HAP-1 (cell line): Measurements from ENCODE around the gene PRR23B.

ENCODE experiments used
- DNase-seq, 2 experiments: peaks; one replicate each; pipeline ENCODE4 v3.0.0-alpha.2; 2016 to 2020; ENCODE audit warnings: low spot score in 2 of 2
- H3K27me3 ChIP-seq: fragments of 250-450 bp; sonication (Bioruptor Pico); 2 replicates; pipeline ENCODE4 v1.5.1; 2020; ENCODE audit warnings: low read depth, mild to moderate bottlenecking, moderate library complexity
- H3K36me3 ChIP-seq: fragments of 250-450 bp; sonication (Bioruptor Pico); replicated peaks from 2 replicates; pipeline ENCODE4 v1.5.1; 2020; ENCODE audit warnings: mild to moderate bottlenecking
- H3K4me1 ChIP-seq: fragments of 250-450 bp; sonication (Bioruptor Pico); 2 replicates; pipeline ENCODE4 v1.5.1; 2020; ENCODE audit warnings: mild to moderate bottlenecking
- H3K4me3 ChIP-seq: fragments of 250-450 bp; sonication (Bioruptor Pico); 2 replicates; pipeline ENCODE4 v1.5.1; 2020; ENCODE audit warnings: mild to moderate bottlenecking, moderate library complexity
- H3K9me3 ChIP-seq: fragments of 250-450 bp; sonication (Bioruptor Pico); 2 replicates; pipeline ENCODE4 v1.5.1; 2020; ENCODE audit warnings: mild to moderate bottlenecking, moderate library complexity
- in situ Hi-C: fragments of 300-500 bp; cut with MboI; formaldehyde crosslinking; loops from 3 replicates; pipeline ENCODE4 v1.14.3; 2020; ENCODE audit warnings: low sequenced_read_pairs, inconsistent platforms, mixed read lengths

PRR23B gene

DNA sequence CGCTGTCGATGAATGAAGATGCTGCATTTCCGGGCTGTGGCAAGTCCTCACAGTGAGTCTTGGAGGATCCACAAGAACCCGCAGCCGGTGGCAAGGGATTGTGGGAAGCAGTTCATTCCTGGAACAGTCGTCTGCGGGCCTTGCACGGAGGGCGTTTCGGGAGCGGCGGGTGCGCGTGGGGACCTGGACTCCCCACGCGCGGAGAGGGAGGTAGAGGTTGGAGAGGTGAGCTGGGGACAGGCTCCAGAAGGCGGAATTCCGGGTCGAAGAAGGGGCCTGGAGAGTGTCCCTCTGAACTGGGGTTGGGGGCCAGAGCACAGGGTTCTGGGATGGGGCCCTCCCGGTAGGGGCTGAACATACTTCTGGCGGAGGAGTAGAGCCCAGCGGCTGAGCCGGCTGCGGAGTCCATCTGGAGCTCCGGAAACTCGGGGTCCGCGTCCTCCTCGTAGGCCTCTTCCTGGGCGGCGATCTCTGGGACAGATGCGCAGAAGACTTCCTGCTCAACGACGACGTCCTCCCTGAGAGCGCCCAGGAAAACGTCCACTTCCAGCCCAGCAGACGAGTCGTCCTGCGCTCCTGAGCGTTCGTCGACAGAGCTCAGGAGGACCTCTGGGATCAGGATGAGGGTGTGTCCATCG is 15.3 kb downstream of the PRR23B start:
- no peak for DNase-seq
- Histone ChIP-seq H3K4me1 (no peaks in the 10 kb centered on the region), H3K27me3 (no peaks in the 10 kb centered on the region), H3K36me3 (no peaks in the 10 kb centered on the region), H3K4me3 (no peak overlapping the region), H3K9me3 (no peaks in the 10 kb centered on the region)
- in situ Hi-C loops: no loop called here

DNA sequence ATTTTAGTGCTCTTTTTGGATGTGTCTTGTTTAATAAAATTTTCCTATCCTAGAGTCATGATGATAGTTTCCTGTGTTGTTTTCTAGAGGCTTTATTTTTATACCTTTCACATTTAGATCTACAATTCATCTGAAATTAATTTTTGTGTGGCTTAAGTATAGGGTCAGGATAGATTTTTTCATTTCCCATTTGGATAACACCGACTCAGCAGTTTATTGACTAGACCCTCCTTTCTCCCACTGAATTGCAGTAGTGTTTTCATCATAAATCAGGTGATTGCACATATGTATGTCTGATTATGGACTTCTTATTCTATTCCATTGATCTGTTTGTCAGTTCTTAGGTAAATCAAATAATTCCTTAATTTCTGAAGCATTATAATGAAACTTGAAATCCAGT is 25.0 kb downstream of the PRR23B start:
- H3K27me3 ChIP-seq: peaks cover 3% of the 10 kb centered on the region; the same call in 1 of the 2 replicates
- H3K36me3 ChIP-seq: no peaks in the 10 kb centered on the region
- DNase-seq: no peak
- H3K4me1 ChIP-seq: no peaks in the 10 kb centered on the region
- in situ Hi-C loops: no loop called here
- H3K4me3 ChIP-seq: no peak overlapping the region
- no peaks in the 10 kb centered on the region for H3K9me3 ChIP-seq

DNA sequence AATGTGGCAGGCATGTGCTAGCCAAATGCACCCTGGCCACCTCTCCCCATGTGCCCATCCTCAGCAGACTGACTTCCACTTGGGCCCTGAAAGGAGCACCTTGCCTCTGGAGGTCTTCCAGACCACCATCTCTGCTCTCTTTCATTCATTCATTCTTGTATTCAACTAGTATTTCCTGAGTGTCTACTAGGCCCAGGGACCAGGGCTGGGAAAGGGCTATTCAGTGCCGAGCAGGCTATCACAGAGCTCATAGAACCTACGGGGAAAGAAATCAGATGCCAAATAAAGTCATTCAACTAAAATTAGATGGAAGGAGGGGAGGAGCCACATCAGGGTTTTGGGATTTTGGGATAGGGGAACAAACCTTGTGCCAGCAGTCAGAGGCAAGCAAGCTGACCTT is 33.5 kb downstream of the PRR23B start:
- no peaks in the 10 kb centered on the region for H3K4me1 ChIP-seq
- H3K27me3 ChIP-seq: no peaks in the 10 kb centered on the region; the same call in 1 of the 2 replicates
- no peaks in the 10 kb centered on the region for H3K36me3 ChIP-seq
- no peak for DNase-seq
- no peak overlapping the region for H3K4me3 ChIP-seq
- in situ Hi-C loops: no loop called here
- H3K9me3 ChIP-seq: no peaks in the 10 kb centered on the region

DNA sequence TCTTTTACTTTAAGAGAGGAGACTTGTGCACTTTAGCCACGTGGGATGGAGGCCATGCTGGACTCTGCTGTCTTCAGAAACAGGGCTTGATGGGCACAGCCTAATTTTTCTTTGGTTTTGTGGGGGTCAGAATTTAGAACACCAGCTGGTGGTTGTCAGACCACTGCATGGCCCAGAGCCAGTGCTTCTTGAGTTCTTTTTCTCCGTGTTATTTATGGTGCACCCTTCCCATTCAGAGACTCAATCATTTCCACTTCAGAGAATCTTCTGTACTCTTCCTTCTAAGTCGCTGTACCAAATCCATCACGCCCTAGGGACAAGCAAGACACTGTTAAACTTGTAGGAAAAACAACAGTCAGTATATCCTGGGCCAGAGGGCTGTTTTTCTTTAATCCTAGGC is 34.8 kb downstream of the PRR23B start:
- Histone ChIP-seq H3K4me1 (no peaks in the 10 kb centered on the region), H3K9me3 (no peaks in the 10 kb centered on the region), H3K27me3 (no peaks in the 10 kb centered on the region), H3K36me3 (no peaks in the 10 kb centered on the region), H3K4me3 (no peak overlapping the region)
- DNase-seq: no peak
- in situ Hi-C loops: no loop called here

DNA sequence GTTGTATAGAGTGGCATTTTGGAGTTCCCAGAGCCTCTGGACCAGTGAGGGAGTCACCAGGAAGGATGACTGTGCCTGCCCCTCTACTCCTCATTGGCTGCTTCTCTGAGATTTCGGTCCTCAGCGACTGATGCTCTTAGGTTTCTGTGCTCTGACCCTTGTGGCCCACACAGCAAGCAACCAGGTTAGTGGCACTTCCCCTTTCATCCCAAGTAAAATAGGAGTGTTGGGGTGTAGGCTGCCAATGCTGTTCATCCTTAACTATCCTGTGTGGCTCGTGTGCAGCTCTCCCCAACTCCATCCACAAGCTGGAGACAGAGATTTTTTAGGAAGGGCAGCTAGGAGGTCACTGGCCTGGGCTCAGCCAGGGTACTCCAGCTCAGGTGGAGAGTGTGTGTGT is 35.9 kb downstream of the PRR23B start:
- in situ Hi-C loops: no loop called here
- Histone ChIP-seq H3K9me3 (no peaks in the 10 kb centered on the region), H3K36me3 (no peaks in the 10 kb centered on the region), H3K4me1 (no peaks in the 10 kb centered on the region), H3K4me3 (no peak overlapping the region), H3K27me3 (no peaks in the 10 kb centered on the region)
- no peak for DNase-seq

DNA sequence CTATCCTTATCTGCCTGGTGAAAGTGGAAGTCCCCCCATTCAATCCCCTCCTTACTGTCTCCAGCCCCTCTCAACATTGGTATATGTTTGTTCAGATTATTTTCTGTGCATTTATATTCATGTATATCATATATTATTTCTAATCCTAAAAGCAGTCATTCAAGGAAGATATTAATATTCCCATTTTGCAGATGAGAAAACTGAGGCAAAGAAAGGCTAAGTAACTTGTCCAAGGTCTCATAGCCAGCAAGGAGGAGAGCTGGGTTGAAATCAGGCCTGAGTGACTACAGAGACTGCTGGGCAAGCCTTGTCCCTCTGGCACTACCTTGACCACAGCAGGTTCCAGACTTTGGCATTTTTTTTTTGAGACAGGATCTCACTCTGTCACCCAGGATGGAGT is 44.7 kb downstream of the PRR23B start:
- Histone ChIP-seq H3K9me3 (no peaks in the 10 kb centered on the region), H3K4me3 (no peak overlapping the region), H3K4me1 (no peaks in the 10 kb centered on the region), H3K27me3 (no peaks in the 10 kb centered on the region), H3K36me3 (no peaks in the 10 kb centered on the region)
- no peak for DNase-seq
- in situ Hi-C loops: no loop called here

DNA sequence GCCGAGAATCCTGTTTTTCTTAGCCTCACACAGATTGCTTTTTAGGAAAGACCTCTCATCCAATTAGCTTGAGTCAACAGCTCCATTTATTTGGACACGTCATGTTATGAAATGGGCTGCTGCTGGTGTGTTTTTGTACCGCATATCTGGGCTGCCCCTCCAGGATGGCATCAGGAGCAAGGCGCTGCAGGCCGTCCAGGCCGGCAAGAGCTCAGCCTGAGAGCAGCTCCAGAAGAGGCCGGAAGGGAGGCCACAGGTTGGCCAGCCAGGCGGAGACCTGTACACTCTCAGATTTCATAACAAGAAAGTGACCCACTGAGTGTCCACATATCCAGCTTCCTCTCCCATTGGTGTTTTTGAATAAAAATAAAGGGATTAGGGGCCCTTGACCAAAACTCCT is 45.4 kb downstream of the PRR23B start:
- Histone ChIP-seq H3K9me3 (no peaks in the 10 kb centered on the region), H3K36me3 (no peaks in the 10 kb centered on the region), H3K27me3 (no peaks in the 10 kb centered on the region), H3K4me1 (no peaks in the 10 kb centered on the region), H3K4me3 (no peak overlapping the region)
- DNase-seq: no peak
- in situ Hi-C loops: no loop called here

DNA sequence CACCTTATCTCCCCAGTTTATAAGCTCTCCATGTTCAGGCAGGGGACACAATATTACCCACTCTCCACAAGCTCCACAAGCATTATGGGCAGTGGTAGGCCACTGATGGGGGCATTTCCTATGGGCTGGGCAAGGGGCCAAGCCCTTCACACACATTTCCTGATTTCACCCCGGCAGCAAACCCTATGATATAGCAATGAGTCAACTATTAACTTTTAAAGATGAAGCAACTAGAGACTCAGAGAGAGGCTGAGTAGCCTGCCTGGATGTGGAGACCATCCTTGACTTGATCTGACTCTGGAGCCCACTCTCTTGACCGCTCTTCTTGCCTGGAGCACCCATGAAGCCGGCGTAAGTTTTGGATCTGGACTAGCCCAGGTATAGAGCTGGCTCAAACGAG is 46.3 kb downstream of the PRR23B start:
- no peaks in the 10 kb centered on the region for H3K9me3 ChIP-seq
- no peaks in the 10 kb centered on the region for H3K36me3 ChIP-seq
- in situ Hi-C loops: no loop called here
- DNase-seq: no peak
- H3K27me3 ChIP-seq: no peaks in the 10 kb centered on the region
- H3K4me1 ChIP-seq: no peaks in the 10 kb centered on the region
- no peak overlapping the region for H3K4me3 ChIP-seq

DNA sequence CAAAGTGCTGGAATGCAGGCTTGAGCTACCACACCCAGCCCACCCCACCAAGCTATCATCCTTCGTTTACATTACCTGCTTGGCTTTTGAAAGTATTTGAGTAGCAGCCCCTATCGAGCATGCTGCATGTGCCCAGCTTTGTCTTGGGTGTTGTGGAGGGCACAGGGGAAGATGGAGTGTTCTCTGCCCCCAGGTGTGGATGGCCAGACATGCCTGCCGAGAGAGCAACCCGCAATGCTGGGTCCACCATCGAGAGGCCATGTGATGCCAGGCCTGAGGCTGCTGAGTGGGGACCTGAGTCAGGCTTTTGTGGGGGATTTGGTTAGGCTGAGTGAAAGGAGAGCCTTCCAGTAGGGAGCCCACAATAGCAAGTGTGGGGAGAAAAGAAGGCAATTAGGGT is 47.8 kb downstream of the PRR23B start:
- H3K36me3 ChIP-seq: no peaks in the 10 kb centered on the region
- no peak for DNase-seq
- in situ Hi-C loops: no loop called here
- H3K4me1 ChIP-seq: no peaks in the 10 kb centered on the region
- no peaks in the 10 kb centered on the region for H3K27me3 ChIP-seq
- no peaks in the 10 kb centered on the region for H3K9me3 ChIP-seq
- H3K4me3 ChIP-seq: no peak overlapping the region

DNA sequence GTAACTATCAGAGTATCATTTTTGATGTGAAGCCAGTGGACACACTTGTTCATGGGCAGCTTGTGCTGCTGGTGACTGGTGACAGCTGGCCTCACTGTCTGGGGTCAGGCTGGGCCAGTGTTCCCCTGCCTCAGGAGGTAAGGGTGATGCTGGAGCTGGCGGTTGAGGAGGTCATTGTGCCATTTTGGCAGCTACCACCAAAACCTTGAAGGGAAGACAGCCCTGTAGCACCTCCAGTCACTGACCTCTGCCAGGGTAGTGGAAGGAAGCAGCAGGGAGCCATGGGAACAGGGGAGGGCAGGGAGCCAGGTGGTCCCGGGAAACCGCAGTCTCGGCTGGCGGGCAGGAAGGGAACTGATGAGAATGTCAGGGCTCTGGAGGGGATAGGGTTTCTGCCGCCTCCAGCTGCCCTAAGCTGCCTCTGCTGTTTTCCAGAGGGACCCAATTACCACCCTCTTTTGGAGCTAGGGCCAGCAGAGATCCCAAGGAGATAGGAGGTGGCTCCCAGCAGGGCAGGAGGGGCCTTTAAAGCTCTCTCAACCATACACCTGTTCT is 48.9 kb downstream of the PRR23B start:
- Histone ChIP-seq H3K27me3 (no peaks in the 10 kb centered on the region), H3K4me3 (no peak overlapping the region), H3K36me3 (no peaks in the 10 kb centered on the region), H3K9me3 (no peaks in the 10 kb centered on the region), H3K4me1 (no peaks in the 10 kb centered on the region)
- in situ Hi-C loops: no loop called here
- DNase-seq: no peak
